Gastrocnemius medialis (tissue), 4 donors: ENCODE measurements around the gene DEFB110. TPM values are rescaled to one million over a fixed set of nuclear protein-coding genes. Genes with fewer than 3 reads are reported as not detected.

Experiments
- ATAC-seq, 2 donors: fragments of 150-250 bp; one replicate each; pipeline ENCODE4 v1.9.1; 2016
- DNase-seq, 2 donors: peaks; one replicate each; pipeline ENCODE4 v3.0.0-alpha.2; 2019
- H3K27ac ChIP-seq, 4 donors: fragments of 200-600 bp; sonication (generic); 1 replicate in 1 of 4; 2 replicates in 3 of 4; pipeline ENCODE4 v1.5.1; 2016 to 2018; ENCODE audit warnings: mild to moderate bottlenecking in 2 of 4, moderate library complexity in 1 of 4
- H3K27me3 ChIP-seq, 3 donors: fragments of 200-600 bp; sonication (generic) in 2 of 3; 1 replicate in 1 of 3; 2 replicates in 2 of 3; pipeline versions ENCODE4 v1.5.1 to v1.6.0; 2016 to 2019; ENCODE audit warnings: mild to moderate bottlenecking in 1 of 3, moderate library complexity in 1 of 3
- H3K36me3 ChIP-seq, 2 donors: fragments of 200-600 bp; sonication (generic) in 1 of 2; one replicate each; pipeline ENCODE4 v1.5.1; 2017 to 2018
- H3K4me1 ChIP-seq, 2 donors: fragments of 200-600 bp; sonication (generic) in 1 of 2; one replicate each; pipeline ENCODE4 v1.5.1; 2016 to 2017; ENCODE audit warnings: mild to moderate bottlenecking in 2 of 2
- H3K4me3 ChIP-seq, 4 donors: fragments of 200-600 bp; sonication (generic) in 3 of 4; 1 replicate in 1 of 4; 2 replicates in 3 of 4; pipeline ENCODE4 v1.5.1; 2016 to 2019; ENCODE audit warnings: mild to moderate bottlenecking in 2 of 4
- H3K9me3 ChIP-seq, 3 donors: fragments of 200-600 bp; sonication (generic) in 2 of 3; 1 replicate in 1 of 3; 2 replicates in 2 of 3; pipeline ENCODE4 v1.5.1; 2016 to 2019
- CTCF ChIP-seq, 5 experiments: fragments of 450-650 bp in 3 of 5; fragments of 200-600 bp in 2 of 5; sonication (generic) in 2 of 5; IDR thresholded peaks in 4 of 5; conservative IDR thresholded peaks in 1 of 5; 1 replicate in 4 of 5; 2 replicates in 1 of 5; pipeline ENCODE4 v1.5.1; 2016 to 2019; ENCODE audit warnings: antibody characterized with exemption in 5 of 5, mild to moderate bottlenecking in 3 of 5, moderate library complexity in 3 of 5
- POLR2A ChIP-seq, 2 donors: fragments of 450-650 bp; IDR thresholded peaks; one replicate each; pipeline ENCODE4 v1.6.1; 2017; ENCODE audit warnings: antibody characterized with exemption in 2 of 2, mild to moderate bottlenecking in 2 of 2, moderate library complexity in 2 of 2
- in situ Hi-C, 4 donors: fragments of 200-750 bp; cut with MboI; loops; one replicate each; pipeline versions ENCODE4 v1.15.0 to v1.8.0; 2017; ENCODE audit warnings: low sequenced_read_pairs in 4 of 4
- intact Hi-C: fragments of 100-400 bp; cut with DNase I; formaldehyde crosslinking; loops from one replicate; pipeline ENCODE4 v1.15.1; 2023; ENCODE audit warnings: low total_unique reads
- total RNA-seq, 4 donors: library from RNA; depleted of rRNA; stranded (reverse); fragments of >200 nt; gene quantifications; one replicate each; pipeline versions ENCODE4 v1.1.0 to v1.2.3, GENCODE V29; 2016

The DEFB110 gene
- total RNA-seq, 4 donors from 2014 or later, result not detected

GRCh38 chr6:49986551-49986950, 35.2 kb downstream of the DEFB110 start:
- H3K36me3 ChIP-seq, result no peaks in the 10 kb centered on the region
- in situ Hi-C loops, result no loop called here
- H3K4me1 ChIP-seq, result no peaks in the 10 kb centered on the region
- DNase-seq (no peak), ATAC-seq (no peak)
- H3K27ac ChIP-seq, result no peak overlapping the region
- H3K27me3 ChIP-seq, result no peaks in the 10 kb centered on the region
- TF ChIP-seq POLR2A (IDR thresholded peaks at IDR 0.05) (no peak), CTCF (IDR thresholded peaks at IDR 0.05 in 4 of 5, conservative IDR thresholded peaks at IDR 0.05 in 1 of 5) (no peak)
- H3K4me3 ChIP-seq, result no peak overlapping the region
- no peaks in the 10 kb centered on the region for H3K9me3 ChIP-seq
- intact Hi-C loops, result no loop called here

DNA sequence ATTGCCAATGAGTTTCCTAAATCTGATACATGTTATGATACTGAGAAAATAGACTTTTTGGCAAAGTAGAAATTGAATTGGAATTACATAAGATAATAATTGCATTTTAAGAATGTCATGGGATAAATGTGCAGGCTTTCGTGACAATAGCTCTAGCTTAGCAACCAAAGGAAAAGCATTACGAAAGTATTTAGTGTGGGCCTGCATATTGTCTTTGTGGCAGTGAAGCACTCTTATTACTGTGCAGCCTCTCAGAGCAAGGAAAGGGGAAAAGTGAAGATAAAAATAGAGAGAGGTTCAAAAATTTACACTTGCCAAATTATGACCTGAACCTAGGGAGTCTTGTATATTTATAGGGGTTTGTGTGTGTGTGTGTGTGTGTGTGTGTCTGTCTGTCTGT, 39.7 kb downstream of the DEFB110 start:
- H3K4me3 ChIP-seq, result no peak overlapping the region
- in situ Hi-C loops (no loop called here), intact Hi-C loops (no loop called here)
- no peak overlapping the region for H3K27ac ChIP-seq
- no peak for DNase-seq
- no peaks in the 10 kb centered on the region for H3K36me3 ChIP-seq
- no peaks in the 10 kb centered on the region for H3K9me3 ChIP-seq
- no peaks in the 10 kb centered on the region for H3K27me3 ChIP-seq
- no peak for TF ChIP-seq CTCF (IDR thresholded peaks at IDR 0.05 in 4 of 5, conservative IDR thresholded peaks at IDR 0.05 in 1 of 5)
- TF ChIP-seq POLR2A (IDR thresholded peaks at IDR 0.05), result no peak
- no peak for ATAC-seq
- no peaks in the 10 kb centered on the region for H3K4me1 ChIP-seq

DNA sequence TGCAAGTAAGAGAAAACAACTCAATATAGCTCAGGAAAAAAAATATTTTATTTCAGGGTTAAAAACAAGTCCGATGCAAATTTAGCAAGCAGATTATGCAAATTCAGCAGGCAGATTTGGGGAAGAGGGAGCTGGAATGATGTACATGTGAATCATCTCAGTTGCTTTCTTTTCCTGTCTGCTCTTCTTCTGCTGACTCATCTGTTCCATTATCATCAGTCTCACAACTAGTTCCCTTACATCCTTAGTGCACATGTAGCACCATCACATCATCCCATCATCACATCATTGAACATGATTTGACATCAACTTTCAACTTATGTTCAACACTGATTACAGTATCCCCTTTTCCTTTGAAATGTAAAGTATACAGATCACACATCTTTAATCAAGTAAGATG, 40.9 kb downstream of the DEFB110 start:
- no peak for ATAC-seq
- no peaks in the 10 kb centered on the region for H3K9me3 ChIP-seq
- H3K27me3 ChIP-seq, result no peaks in the 10 kb centered on the region
- H3K4me1 ChIP-seq, result no peaks in the 10 kb centered on the region
- no peaks in the 10 kb centered on the region for H3K36me3 ChIP-seq
- H3K4me3 ChIP-seq, result no peak overlapping the region
- DNase-seq, result no peak
- intact Hi-C loops, result no loop called here
- no peak overlapping the region for H3K27ac ChIP-seq
- in situ Hi-C loops, result no loop called here
- TF ChIP-seq CTCF (IDR thresholded peaks at IDR 0.05 in 4 of 5, conservative IDR thresholded peaks at IDR 0.05 in 1 of 5) (no peak), POLR2A (IDR thresholded peaks at IDR 0.05) (no peak)

DNA sequence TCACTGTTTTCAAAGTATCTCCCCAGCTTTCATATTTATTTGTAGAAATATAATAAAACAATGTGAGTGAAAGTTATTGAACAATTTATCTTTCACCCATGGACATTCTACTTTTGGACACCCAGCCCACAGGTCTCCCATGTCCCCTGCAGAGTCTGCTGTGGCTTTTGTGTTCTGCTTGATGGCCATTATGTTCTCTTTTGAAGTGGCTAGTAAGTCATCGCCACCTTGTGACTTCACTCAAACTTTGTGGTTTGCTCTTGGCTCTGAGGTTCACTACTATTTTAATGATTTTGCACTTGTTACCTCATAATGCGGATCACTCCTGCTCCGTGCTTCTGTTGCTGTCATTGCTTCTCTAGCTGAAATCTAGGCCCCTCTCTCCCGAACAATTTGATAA, 42.2 kb downstream of the DEFB110 start:
- no peaks in the 10 kb centered on the region for H3K27me3 ChIP-seq
- H3K36me3 ChIP-seq, result no peaks in the 10 kb centered on the region
- intact Hi-C loops (no loop called here), in situ Hi-C loops (no loop called here)
- DNase-seq, result no peak
- H3K4me3 ChIP-seq, result no peak overlapping the region
- ATAC-seq, result no peak
- no peaks in the 10 kb centered on the region for H3K4me1 ChIP-seq
- no peak overlapping the region for H3K27ac ChIP-seq
- H3K9me3 ChIP-seq, result no peaks in the 10 kb centered on the region
- TF ChIP-seq CTCF (IDR thresholded peaks at IDR 0.05 in 4 of 5, conservative IDR thresholded peaks at IDR 0.05 in 1 of 5), result no peak
- no peak for TF ChIP-seq POLR2A (IDR thresholded peaks at IDR 0.05)
